IMR-90 (cell line): ENCODE measurements around the gene CNGA1. TPM values are rescaled to one million over a fixed set of nuclear protein-coding genes. Genes with fewer than 3 reads are reported as not detected.

ENCODE experiments used
- ATAC-seq: fragments of 200-7000 bp; cut with Tn5 transposase; 2 replicates; pipeline ENCODE4 v1.9.1; 2020; ENCODE audit warnings: low read depth, mild to moderate bottlenecking, moderate library complexity
- BruUV-seq: library from RNA; stranded (reverse); fragments of 400-500 nt; replicated peaks from 2 replicates; lab custom pipeline; 2021; lab: Mats Ljungman, UMichigan
- CTCF ChIA-PET: fragments of 300-600 bp; formaldehyde crosslinking; extraction: SDS; loops from one replicate; lab custom pipeline; 2021; ENCODE audit warnings: antibody characterized with exemption; lab: Yijun Ruan, JAX
- POLR2A ChIA-PET: fragments of 300-600 bp; sonication (Branson Sonifier 250); formaldehyde crosslinking; loops from one replicate; lab custom pipeline; 2022; ENCODE audit warnings: antibody characterized with exemption; ENCODE audit not compliant: unreplicated experiment; lab: Charles Lee
- DNase-seq: peaks from one replicate; pipeline ENCODE4 v3.0.0; 2013
- H2AFZ ChIP-seq: replicated peaks from 2 replicates; pipeline ENCODE3; 2013; ENCODE audit warnings: low read length, mild to moderate bottlenecking; ENCODE audit not compliant: poor library complexity
- H2AK5ac ChIP-seq: 2 replicates; pipeline ENCODE4 v1.6.1; 2013; ENCODE audit warnings: low read depth, low read length, inconsistent platforms
- H2AK9ac ChIP-seq: replicated peaks from 2 replicates; pipeline ENCODE3; 2013; ENCODE audit warnings: mild to moderate bottlenecking, low read depth, low read length, moderate library complexity; ENCODE audit not compliant: poor library complexity
- H2BK120ac ChIP-seq: 2 replicates; pipeline ENCODE4 v1.6.1; 2013; ENCODE audit warnings: low read depth, low read length, inconsistent platforms
- H2BK15ac ChIP-seq: 3 replicates; pipeline ENCODE4 v1.6.1; 2013; ENCODE audit warnings: low read depth, low read length, inconsistent platforms
- H2BK20ac ChIP-seq: 2 replicates; pipeline ENCODE4 v1.6.1; 2013; ENCODE audit warnings: low read depth, mild to moderate bottlenecking, inconsistent platforms, low read length, moderate library complexity
- H2BK5ac ChIP-seq: 2 replicates; pipeline ENCODE4 v1.6.1; 2013; ENCODE audit warnings: mild to moderate bottlenecking, low read depth, low read length, inconsistent platforms; ENCODE audit not compliant: poor library complexity, severe bottlenecking
- H3K14ac ChIP-seq: replicated peaks from 2 replicates; pipeline ENCODE4 v1.6.1; 2013; ENCODE audit warnings: low read depth, low read length, inconsistent platforms
- H3K18ac ChIP-seq: 2 replicates; pipeline ENCODE4 v1.6.1; 2013; ENCODE audit warnings: low read depth, low read length, control low read depth
- H3K23ac ChIP-seq: 2 replicates; pipeline ENCODE4 v1.6.1; 2013; ENCODE audit warnings: low read depth, low read length, inconsistent platforms
- H3K27ac ChIP-seq: 2 replicates; pipeline ENCODE4 v1.5.1; 2013; ENCODE audit warnings: mild to moderate bottlenecking, control low read depth, low read length; ENCODE audit not compliant: insufficient read depth
- H3K27me3 ChIP-seq: 2 replicates; pipeline ENCODE4 v1.6.1; 2013; ENCODE audit warnings: low read length; ENCODE audit not compliant: control insufficient read depth, insufficient read depth
- H3K36me3 ChIP-seq: 2 replicates; pipeline ENCODE4 v1.6.1; 2013; ENCODE audit warnings: low read length, mixed read lengths; ENCODE audit not compliant: control insufficient read depth, insufficient read depth
- H3K4ac ChIP-seq: 2 replicates; pipeline ENCODE4 v1.6.1; 2013; ENCODE audit warnings: low read depth, low read length, inconsistent platforms
- H3K4me1 ChIP-seq: 2 replicates; pipeline ENCODE4 v1.6.1; 2013; ENCODE audit warnings: low read length, mixed read lengths; ENCODE audit not compliant: control insufficient read depth, insufficient read depth
- H3K4me2 ChIP-seq: 2 replicates; pipeline ENCODE4 v1.6.1; 2013; ENCODE audit warnings: low read depth, mild to moderate bottlenecking, control low read depth, low read length, moderate library complexity
- H3K4me3 ChIP-seq: 2 replicates; pipeline ENCODE4 v1.5.1; 2013; ENCODE audit warnings: low read depth, mild to moderate bottlenecking, control low read depth, low read length, moderate library complexity; ENCODE audit not compliant: insufficient read depth
- H3K56ac ChIP-seq: 2 replicates; pipeline ENCODE4 v1.6.1; 2013; ENCODE audit warnings: low read length, inconsistent platforms; ENCODE audit not compliant: insufficient read depth; ENCODE audit errors: extremely low read depth
- H3K79me1 ChIP-seq, 2 experiments: 2 replicates each; pipeline ENCODE4 v1.6.1; 2013; ENCODE audit warnings: low read length in 2 of 2, inconsistent platforms in 1 of 2, low read depth in 1 of 2
- H3K9ac ChIP-seq: 2 replicates; pipeline ENCODE4 v1.6.1; 2013; ENCODE audit warnings: low read depth, low read length, control low read depth
- H3K9me1 ChIP-seq: 2 replicates; pipeline ENCODE4 v1.6.1; 2013; ENCODE audit warnings: low read length, inconsistent platforms; ENCODE audit not compliant: insufficient read depth
- H3K9me3 ChIP-seq: 2 replicates; pipeline ENCODE4 v1.6.1; 2013; ENCODE audit warnings: low read length; ENCODE audit not compliant: control insufficient read depth, insufficient read depth
- H4K20me1 ChIP-seq: 2 replicates; pipeline ENCODE4 v1.6.1; 2013; ENCODE audit warnings: low read length, inconsistent platforms; ENCODE audit not compliant: insufficient read depth
- H4K5ac ChIP-seq: 2 replicates; pipeline ENCODE4 v1.6.1; 2013; ENCODE audit warnings: mild to moderate bottlenecking, low read depth, low read length, control low read depth
- H4K8ac ChIP-seq, 2 experiments: 2 replicates each; pipeline ENCODE4 v1.6.1; 2013; ENCODE audit warnings: low read depth in 2 of 2, low read length in 2 of 2, control low read depth in 1 of 2, inconsistent platforms in 1 of 2
- H4K91ac ChIP-seq: 2 replicates; pipeline ENCODE4 v1.6.1; 2013; ENCODE audit warnings: low read depth, low read length, inconsistent platforms; ENCODE audit not compliant: insufficient read depth
- BHLHE40 ChIP-seq: fragments of 150-350 bp; IDR thresholded peaks from 2 replicates; pipeline ENCODE4 v1.6.1; 2016; ENCODE audit warnings: mild to moderate bottlenecking, low read depth, low read length
- CEBPB ChIP-seq: IDR thresholded peaks from 2 replicates; pipeline ENCODE4 v1.6.1; 2012; ENCODE audit warnings: low read depth, low read length, improper control_type of control experiment
- CHD1 ChIP-seq: IDR thresholded peaks from 2 replicates; pipeline ENCODE4 v1.6.1; 2012; ENCODE audit warnings: low read depth, low read length, improper control_type of control experiment
- FOS ChIP-seq: fragments of 150-350 bp; IDR thresholded peaks from 2 replicates; pipeline ENCODE4 v1.6.1; 2016; ENCODE audit warnings: low read depth, low read length
- MAFK ChIP-seq: IDR thresholded peaks from 2 replicates; pipeline ENCODE4 v1.6.1; 2012; ENCODE audit warnings: low read depth, low read length, improper control_type of control experiment
- MXI1 ChIP-seq: IDR thresholded peaks from 2 replicates; pipeline ENCODE4 v1.6.1; 2012; ENCODE audit warnings: low read depth, mild to moderate bottlenecking, low read length, moderate library complexity, borderline replicate concordance
- NFE2L2 ChIP-seq: fragments of 150-350 bp; IDR thresholded peaks from 2 replicates; pipeline ENCODE4 v1.6.1; 2016; ENCODE audit warnings: low read depth, mild to moderate bottlenecking, low read length
- POLR2A ChIP-seq: IDR thresholded peaks from 2 replicates; pipeline ENCODE4 v1.6.1; 2012; ENCODE audit warnings: mild to moderate bottlenecking, low read depth, low read length
- RAD21 ChIP-seq: IDR thresholded peaks from 2 replicates; pipeline ENCODE4 v1.6.1; 2012; ENCODE audit warnings: low read length, improper control_type of control experiment
- RCOR1 ChIP-seq: IDR thresholded peaks from 2 replicates; pipeline ENCODE4 v1.6.1; 2012; ENCODE audit warnings: mild to moderate bottlenecking, low read length, improper control_type of control experiment; ENCODE audit not compliant: insufficient replicate concordance
- RFX5 ChIP-seq: IDR thresholded peaks from 2 replicates; pipeline ENCODE4 v1.8.0; 2012; ENCODE audit warnings: low read depth, mild to moderate bottlenecking, low read length, moderate library complexity
- WGBS, 2 experiments: methylation state at CpG; one replicate each; pipeline versions ENCODE4 v1.1.5 to v1.1.7; 2013; ENCODE audit warnings: missing lambda C conversion rate in 2 of 2; ENCODE audit not compliant: insufficient read length in 1 of 2; ENCODE audit errors: extremely low coverage in 2 of 2; 5-methylcytosine and 5-hydroxymethylcytosine counted together
- dilution Hi-C: fragments of 300-500 bp; cut with HindIII; formaldehyde crosslinking; loops from one replicate; pipeline ENCODE4 v1.14.3; 2018; ENCODE audit warnings: low sequenced_read_pairs; ENCODE audit not compliant: unreplicated experiment
- in situ Hi-C: fragments of 300-500 bp; cut with MboI; formaldehyde crosslinking; loops from 3 replicates; pipeline ENCODE4 v1.14.3; 2019; ENCODE audit warnings: low sequenced_read_pairs, inconsistent platforms, mixed read lengths
- intact Hi-C: fragments of 100-400 bp; cut with micrococcal nuclease; formaldehyde crosslinking; loops from 2 replicates; pipeline ENCODE4 v1.10.0; 2022
- polyA plus RNA-seq, 3 experiments: library from polyadenylated mRNA; depleted of rRNA; stranded (reverse); fragments of >200 nt; gene quantifications; 2 replicates each; pipeline ENCODE4 v1.2.3, GENCODE V29; 2012; ENCODE audit warnings: low replicate concordance in 1 of 3
- total RNA-seq: library from RNA; depleted of rRNA; stranded (reverse); fragments of >200 nt; gene quantifications from 2 replicates; pipeline ENCODE4 v1.2.3, GENCODE V29; 2012
- TF ChIP-seq, protein P1 (sequence below): conservative IDR thresholded peaks from 2 replicates; pipeline ENCODE4 v1.5.1; 2012; ENCODE audit warnings: mild to moderate bottlenecking, low read depth, low read length, improper control_type of control experiment
- TF ChIP-seq, protein P2 (sequence below): fragments of 150-350 bp; IDR thresholded peaks from 2 replicates; pipeline ENCODE4 v1.6.1; 2017; ENCODE audit warnings: mild to moderate bottlenecking, antibody characterized with exemption, low read length, low read depth

The CNGA1 gene
- total and polyA plus RNA-seq, 2 of the 4 experiments (the other 2 are of a cell fraction) = not detected

DNA sequence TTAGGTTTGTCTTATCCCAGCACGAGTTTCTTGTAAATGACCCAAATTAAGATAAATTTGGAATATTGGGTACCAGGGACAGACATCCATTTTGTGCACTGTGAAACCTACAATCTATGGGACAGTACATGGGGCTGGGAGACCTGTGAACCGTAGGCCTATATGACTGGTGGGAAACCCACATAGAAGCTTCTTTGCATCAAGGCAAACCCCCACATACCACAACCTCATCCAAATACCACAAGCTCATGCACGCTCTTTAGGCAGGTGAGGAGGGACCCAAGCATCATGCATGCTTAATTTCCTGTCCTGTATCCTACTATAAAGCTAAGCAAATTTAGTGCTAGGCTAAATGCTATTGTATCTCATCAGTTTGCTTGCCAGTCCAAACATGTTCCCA is 47.9 kb upstream of the CNGA1 start:
- Histone ChIP-seq H3K9ac (no peak overlapping the region), H2BK5ac (no peak overlapping the region), H3K27ac (no peak overlapping the region), H4K20me1 (no peaks in the 10 kb centered on the region), H2BK20ac (no peak overlapping the region), H3K14ac (no peak overlapping the region), H3K4ac (no peak overlapping the region), H2AFZ (no peak overlapping the region), H4K5ac (no peak overlapping the region), H3K4me3 (no peak overlapping the region), H3K79me1 (no peaks in the 10 kb centered on the region), H3K9me3 (no peaks in the 10 kb centered on the region), H3K9me1 (no peaks in the 10 kb centered on the region), H2AK5ac (no peak overlapping the region), H2AK9ac (no peak overlapping the region), H3K36me3 (no peaks in the 10 kb centered on the region), H2BK120ac (no peak overlapping the region), H3K23ac (no peak overlapping the region), H4K91ac (no peak overlapping the region), H4K8ac (no peak overlapping the region), H3K56ac (no peak overlapping the region), H3K27me3 (no peaks in the 10 kb centered on the region; the same call in 1 of the 2 replicates), H2BK15ac (no peak overlapping the region), H3K18ac (no peak overlapping the region), H3K4me1 (no peaks in the 10 kb centered on the region), H3K4me2 (no peak overlapping the region)
- no TSS peak for BruUV-seq
- 60% methylated on average over 1 of the region's 3 CpGs; no CpG with 5 or more reads in 1 of the 2 experiments for WGBS, 2 experiments
- TF ChIP-seq, protein P1, sequence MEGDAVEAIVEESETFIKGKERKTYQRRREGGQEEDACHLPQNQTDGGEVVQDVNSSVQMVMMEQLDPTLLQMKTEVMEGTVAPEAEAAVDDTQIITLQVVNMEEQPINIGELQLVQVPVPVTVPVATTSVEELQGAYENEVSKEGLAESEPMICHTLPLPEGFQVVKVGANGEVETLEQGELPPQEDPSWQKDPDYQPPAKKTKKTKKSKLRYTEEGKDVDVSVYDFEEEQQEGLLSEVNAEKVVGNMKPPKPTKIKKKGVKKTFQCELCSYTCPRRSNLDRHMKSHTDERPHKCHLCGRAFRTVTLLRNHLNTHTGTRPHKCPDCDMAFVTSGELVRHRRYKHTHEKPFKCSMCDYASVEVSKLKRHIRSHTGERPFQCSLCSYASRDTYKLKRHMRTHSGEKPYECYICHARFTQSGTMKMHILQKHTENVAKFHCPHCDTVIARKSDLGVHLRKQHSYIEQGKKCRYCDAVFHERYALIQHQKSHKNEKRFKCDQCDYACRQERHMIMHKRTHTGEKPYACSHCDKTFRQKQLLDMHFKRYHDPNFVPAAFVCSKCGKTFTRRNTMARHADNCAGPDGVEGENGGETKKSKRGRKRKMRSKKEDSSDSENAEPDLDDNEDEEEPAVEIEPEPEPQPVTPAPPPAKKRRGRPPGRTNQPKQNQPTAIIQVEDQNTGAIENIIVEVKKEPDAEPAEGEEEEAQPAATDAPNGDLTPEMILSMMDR = no peak
- TF ChIP-seq MXI1 (no peak), CHD1 (no peak), RCOR1 (no peak), POLR2A (no peak), MAFK (no peak), FOS (no peak), BHLHE40 (no peak), RAD21 (no peak), CEBPB (no peak), NFE2L2 (no peak), RFX5 (no peak)
- TF ChIP-seq, protein P2, sequence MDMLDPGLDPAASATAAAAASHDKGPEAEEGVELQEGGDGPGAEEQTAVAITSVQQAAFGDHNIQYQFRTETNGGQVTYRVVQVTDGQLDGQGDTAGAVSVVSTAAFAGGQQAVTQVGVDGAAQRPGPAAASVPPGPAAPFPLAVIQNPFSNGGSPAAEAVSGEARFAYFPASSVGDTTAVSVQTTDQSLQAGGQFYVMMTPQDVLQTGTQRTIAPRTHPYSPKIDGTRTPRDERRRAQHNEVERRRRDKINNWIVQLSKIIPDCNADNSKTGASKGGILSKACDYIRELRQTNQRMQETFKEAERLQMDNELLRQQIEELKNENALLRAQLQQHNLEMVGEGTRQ = no peak
- ChIA-PET POLR2A (no interaction called here), CTCF (no interaction called here)
- in situ Hi-C loops = no loop called here
- dilution Hi-C loops = no loop called here
- intact Hi-C loops = no loop called here
- ATAC-seq = no peak
- no peak for DNase-seq
